HCT116 (cell line): ENCODE measurements around the gene RCBTB2. TPM values are rescaled to one million over a fixed set of nuclear protein-coding genes. Genes with fewer than 3 reads are reported as not detected.

ENCODE experiments used
- ATAC-seq: fragments of 200-7000 bp; cut with Tn5 transposase; 2 replicates; pipeline ENCODE4 v1.9.1; 2020; ENCODE audit warnings: mild to moderate bottlenecking, moderate library complexity
- BruUV-seq: library from RNA; stranded (reverse); fragments of 400-500 nt; replicated peaks from 2 replicates; lab custom pipeline; 2021; lab: Mats Ljungman, UMichigan
- CTCF ChIA-PET: fragments of 300-600 bp; sonication (Branson Sonifier 250); formaldehyde crosslinking; loops from one replicate; lab custom pipeline; 2021; ENCODE audit warnings: antibody characterized with exemption; lab: Charles Lee
- POLR2A ChIA-PET: fragments of 300-600, 350-600 bp; sonication (Branson Sonifier 250); formaldehyde crosslinking; loops from one replicate; lab custom pipeline; 2021; ENCODE audit warnings: antibody characterized with exemption; lab: Charles Lee
- RAD21 ChIA-PET, 2 experiments: fragments of 300-600 bp; sonication (Branson Sonifier 250); formaldehyde crosslinking; loops; one replicate each; lab custom pipeline; 2023; ENCODE audit warnings: low total read pairs in 2 of 2; ENCODE audit not compliant: uncharacterized antibody in 2 of 2, unreplicated experiment in 2 of 2, low non-redundant PET in 1 of 2; lab: Charles Lee
- DNase-seq: peaks from one replicate; pipeline ENCODE4 v3.0.0-alpha.2; 2010; ENCODE audit warnings: low read depth, low spot score
- H2AFZ ChIP-seq: fragments of 200-600 bp; shearing (Covaris generic), sonication (generic); 2 replicates; pipeline ENCODE4 v1.6.1; 2017; ENCODE audit warnings: low read depth, mixed run types, mixed read lengths, antibody characterized with exemption, low read length; ENCODE audit not compliant: poor library complexity, severe bottlenecking
- H3K27ac ChIP-seq: 2 replicates; pipeline ENCODE4 v1.5.1; 2012; ENCODE audit warnings: low read depth, low read length
- H3K27me3 ChIP-seq: fragments of 200-600 bp; sonication (generic); 2 replicates; pipeline ENCODE4 v1.6.1; 2016; ENCODE audit warnings: mixed run types, low read length, mixed read lengths; ENCODE audit not compliant: insufficient read depth
- H3K36me3 ChIP-seq, 2 experiments: fragments of 200-500 bp in 1 of 2; fragments of 200-600 bp in 1 of 2; sonication (Bioruptor generic) in 1 of 2; sonication (generic) in 1 of 2; 2 replicates each; pipeline versions ENCODE4 v1.5.1 to v1.6.1; 2014 to 2016; ENCODE audit warnings: low read length in 2 of 2, inconsistent platforms in 1 of 2, mixed read lengths in 1 of 2, mixed run types in 1 of 2; ENCODE audit not compliant: insufficient read depth in 2 of 2, control insufficient read depth in 1 of 2
- H3K4me1 ChIP-seq, 2 experiments: fragments of 200-600 bp in 1 of 2; sonication (generic) in 1 of 2; 2 replicates each; pipeline versions ENCODE4 v1.5.1 to v1.6.1; 2012 to 2017; ENCODE audit warnings: low read length in 2 of 2, inconsistent platforms in 1 of 2, mild to moderate bottlenecking in 1 of 2, mixed read lengths in 1 of 2, mixed run types in 1 of 2, moderate library complexity in 1 of 2; ENCODE audit not compliant: insufficient read depth in 2 of 2, control insufficient read depth in 1 of 2
- H3K4me2 ChIP-seq: fragments of 200-600 bp; sonication (generic); 2 replicates; pipeline ENCODE4 v1.6.1; 2017; ENCODE audit warnings: mixed run types, low read length, mixed read lengths
- H3K4me3 ChIP-seq, 2 experiments: fragments of 200-600 bp in 1 of 2; sonication (generic) in 1 of 2; replicated peaks in 1 of 2; 2 replicates each; pipeline ENCODE4 v1.5.1; 2011 to 2016; ENCODE audit warnings: low read length in 2 of 2, control low read depth in 1 of 2, low read depth in 1 of 2, mild to moderate bottlenecking in 1 of 2, mixed read lengths in 1 of 2, mixed run types in 1 of 2
- H3K79me2 ChIP-seq: fragments of 200-600 bp; sonication (generic); 2 replicates; pipeline ENCODE4 v1.6.1; 2017; ENCODE audit warnings: mild to moderate bottlenecking, mixed run types, low read length, moderate library complexity, mixed read lengths; ENCODE audit not compliant: insufficient read depth
- H3K9ac ChIP-seq: fragments of 200-600 bp; sonication (generic); 2 replicates; pipeline ENCODE4 v1.6.1; 2016; ENCODE audit warnings: low read length, mixed read lengths
- H3K9me2 ChIP-seq: fragments of 200-600 bp; sonication (generic), shearing (Covaris generic); 2 replicates; pipeline ENCODE4 v1.6.1; 2017; ENCODE audit warnings: mixed run types, mild to moderate bottlenecking, moderate library complexity; ENCODE audit not compliant: insufficient read depth
- H3K9me3 ChIP-seq, 2 experiments: fragments of 200-500 bp in 1 of 2; fragments of 200-600 bp in 1 of 2; sonication (Bioruptor generic) in 1 of 2; sonication (generic) in 1 of 2; 2 replicates each; pipeline ENCODE4 v1.6.1; 2014 to 2017; ENCODE audit warnings: low read length in 2 of 2, mixed read lengths in 2 of 2, inconsistent platforms in 1 of 2, low read depth in 1 of 2, mild to moderate bottlenecking in 1 of 2, mixed run types in 1 of 2, moderate library complexity in 1 of 2; ENCODE audit not compliant: control insufficient read depth in 1 of 2, insufficient read depth in 1 of 2
- H4K20me1 ChIP-seq: fragments of 200-600 bp; sonication (generic), shearing (Covaris generic); 2 replicates; pipeline ENCODE4 v1.6.1; 2017; ENCODE audit warnings: mixed run types, mild to moderate bottlenecking, moderate library complexity; ENCODE audit not compliant: insufficient read depth
- CBX3 ChIP-seq: IDR thresholded peaks from 2 replicates; pipeline ENCODE4 v1.6.1; 2012; ENCODE audit warnings: low read depth
- EGR1 ChIP-seq: IDR thresholded peaks from 2 replicates; pipeline ENCODE4 v1.6.1; 2012; ENCODE audit warnings: low read depth
- EZH2 ChIP-seq: fragments of 200-600 bp; sonication (generic); IDR thresholded peaks from 2 replicates; pipeline ENCODE4 v1.6.1; 2017; ENCODE audit warnings: antibody characterized with exemption, mixed run types
- FOSL1 ChIP-seq: IDR thresholded peaks from 2 replicates; pipeline ENCODE4 v1.6.1; 2012; ENCODE audit warnings: low read depth
- MAX ChIP-seq: IDR thresholded peaks from 2 replicates; pipeline ENCODE4 v1.6.1; 2012
- POLR2A ChIP-seq: IDR thresholded peaks from 2 replicates; pipeline ENCODE4 v1.7.0; 2011; ENCODE audit warnings: borderline replicate concordance; ENCODE audit not compliant: insufficient read depth, insufficient read length; ENCODE audit errors: extremely low read depth
- POLR2AphosphoS5 ChIP-seq: IDR thresholded peaks from 2 replicates; pipeline ENCODE4 v1.6.1; 2011; ENCODE audit warnings: mild to moderate bottlenecking, low read depth, low read length, moderate library complexity
- RAD21 ChIP-seq: IDR thresholded peaks from 2 replicates; pipeline ENCODE4 v1.6.1; 2012; ENCODE audit warnings: low read depth, mild to moderate bottlenecking
- SP1 ChIP-seq: IDR thresholded peaks from 2 replicates; pipeline ENCODE4 v1.6.1; 2012; ENCODE audit warnings: low read depth
- TCF7L2 ChIP-seq: IDR thresholded peaks from 2 replicates; pipeline ENCODE4 v1.7.0; 2011; ENCODE audit warnings: borderline replicate concordance, inconsistent platforms; ENCODE audit not compliant: insufficient read depth, insufficient read length; ENCODE audit errors: extremely low read depth
- YY1 ChIP-seq: IDR thresholded peaks from 2 replicates; pipeline ENCODE4 v1.6.1; 2011; ENCODE audit warnings: low read length, low read depth, moderate library complexity, mild to moderate bottlenecking; ENCODE audit not compliant: insufficient replicate concordance; ENCODE audit errors: extremely low read depth
- ZFX ChIP-seq: fragments of 450-650 bp; IDR thresholded peaks from 2 replicates; pipeline ENCODE4 v1.6.1; 2017
- intact Hi-C: fragments of 100-400 bp; cut with micrococcal nuclease; formaldehyde crosslinking; loops from 2 replicates; pipeline ENCODE4 v1.10.0; 2022
- total RNA-seq: library from RNA; stranded (reverse); gene quantifications from one replicate; pipeline ENCODE4 v1.2.1, GENCODE V29; 2021; ENCODE audit not compliant: unreplicated experiment
- TF ChIP-seq, protein P1 (sequence below): IDR thresholded peaks from 2 replicates; pipeline ENCODE4 v1.6.1; 2011; ENCODE audit warnings: mild to moderate bottlenecking, low read length, moderate library complexity; ENCODE audit not compliant: insufficient replicate concordance; ENCODE audit errors: extremely low read depth

Gene RCBTB2
- total RNA-seq, 1 experiment from 2014 or later, result 1.3 TPM

DNA sequence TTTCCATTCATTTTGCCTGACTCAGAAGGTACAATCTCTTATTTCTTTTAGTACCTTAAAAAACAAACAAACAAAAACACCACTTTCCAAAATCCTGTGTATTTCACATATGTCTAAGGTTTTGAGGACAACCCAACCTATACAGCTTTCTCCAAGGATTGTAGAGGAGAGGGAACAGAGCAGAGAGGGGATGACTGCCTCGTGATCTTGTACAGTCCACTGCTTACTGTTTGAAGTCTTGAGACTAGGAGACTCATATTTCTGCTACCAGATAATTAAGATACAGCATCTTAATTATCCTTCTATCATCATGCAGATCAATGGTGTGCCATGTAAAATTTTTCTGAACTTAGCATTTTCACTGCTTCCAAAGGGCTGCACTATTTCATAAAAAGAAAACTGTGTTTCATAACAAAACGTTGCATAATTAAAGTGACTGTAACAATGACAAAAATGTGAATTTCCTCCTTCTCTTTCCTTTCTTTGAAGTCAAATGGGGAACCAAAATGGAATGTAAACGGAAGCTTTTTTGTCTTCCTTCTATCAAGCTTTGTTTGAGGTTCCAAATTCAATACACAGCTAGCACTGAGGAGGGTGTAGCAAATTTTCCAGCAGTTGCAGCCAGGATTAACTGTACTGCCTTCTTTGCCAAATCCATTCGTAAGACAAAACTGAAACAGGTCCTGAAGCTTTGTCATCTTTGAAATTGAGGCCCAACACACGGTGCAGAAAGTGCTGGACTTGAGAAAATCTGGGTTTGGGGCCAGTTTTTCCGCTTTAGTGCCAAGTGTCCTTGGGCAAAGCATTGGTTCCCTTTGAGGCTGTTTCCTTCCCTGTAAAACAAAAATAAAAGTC, 34.9 kb upstream of the RCBTB2 start:
- BruUV-seq, result no TSS peak
- no peak overlapping the region for H3K4me3 ChIP-seq
- TF ChIP-seq MAX (no peak), EZH2 (no peak), TCF7L2 (no peak), RAD21 (no peak), POLR2AphosphoS5 (no peak)
- no peaks in the 10 kb centered on the region for H3K27me3 ChIP-seq
- POLR2A ChIA-PET, result no interaction called here
- intact Hi-C loops, result no loop called here
- no peaks in the 10 kb centered on the region for H3K9me2 ChIP-seq
- H3K27ac ChIP-seq, result no peak overlapping the region
- H3K36me3 ChIP-seq, result no peaks in the 10 kb centered on the region
- DNase-seq, result no peak
- no peaks in the 10 kb centered on the region for H4K20me1 ChIP-seq
- CTCF ChIA-PET, result interaction anchor here (1.3 kb wide), 1 partner anchor 11 kb away, joined by 3 read pairs; no protein-coding TSS in a partner anchor
- H3K9me3 ChIP-seq, result no peaks in the 10 kb centered on the region
- H3K4me2 ChIP-seq, result no peak overlapping the region
- H3K9ac ChIP-seq, result no peak overlapping the region
- no peak for ATAC-seq
- H3K4me1 ChIP-seq, result no peaks in the 10 kb centered on the region
- RAD21 ChIA-PET, result no interaction called here
- no peak overlapping the region for H2AFZ ChIP-seq
- H3K79me2 ChIP-seq, result no peaks in the 10 kb centered on the region

DNA sequence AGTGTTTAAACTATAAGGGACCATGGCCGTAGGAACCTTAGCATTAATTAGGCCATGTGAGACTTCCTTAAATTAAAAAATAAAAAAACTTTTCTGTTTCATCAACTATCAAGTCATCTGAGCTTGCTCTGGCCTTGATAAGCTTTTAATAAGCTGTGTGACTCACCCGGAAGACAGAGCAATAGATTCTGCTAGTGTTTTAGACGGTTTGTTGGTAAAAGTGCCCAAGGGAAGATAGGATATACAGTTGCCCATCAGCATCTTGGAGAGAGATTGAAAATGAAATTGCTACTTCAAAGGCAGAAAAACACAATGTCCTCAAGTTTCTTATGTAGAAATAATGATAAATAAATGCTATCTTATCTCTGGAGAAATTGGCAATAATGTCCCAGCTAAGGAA, 31.2 kb upstream of the RCBTB2 start:
- ATAC-seq, result no peak
- H3K4me2 ChIP-seq, result no peak overlapping the region
- intact Hi-C loops, result no loop called here
- TF ChIP-seq POLR2AphosphoS5, result no peak
- TF ChIP-seq SP1, result no peak
- TF ChIP-seq ZFX, result no peak
- TF ChIP-seq, protein P1, sequence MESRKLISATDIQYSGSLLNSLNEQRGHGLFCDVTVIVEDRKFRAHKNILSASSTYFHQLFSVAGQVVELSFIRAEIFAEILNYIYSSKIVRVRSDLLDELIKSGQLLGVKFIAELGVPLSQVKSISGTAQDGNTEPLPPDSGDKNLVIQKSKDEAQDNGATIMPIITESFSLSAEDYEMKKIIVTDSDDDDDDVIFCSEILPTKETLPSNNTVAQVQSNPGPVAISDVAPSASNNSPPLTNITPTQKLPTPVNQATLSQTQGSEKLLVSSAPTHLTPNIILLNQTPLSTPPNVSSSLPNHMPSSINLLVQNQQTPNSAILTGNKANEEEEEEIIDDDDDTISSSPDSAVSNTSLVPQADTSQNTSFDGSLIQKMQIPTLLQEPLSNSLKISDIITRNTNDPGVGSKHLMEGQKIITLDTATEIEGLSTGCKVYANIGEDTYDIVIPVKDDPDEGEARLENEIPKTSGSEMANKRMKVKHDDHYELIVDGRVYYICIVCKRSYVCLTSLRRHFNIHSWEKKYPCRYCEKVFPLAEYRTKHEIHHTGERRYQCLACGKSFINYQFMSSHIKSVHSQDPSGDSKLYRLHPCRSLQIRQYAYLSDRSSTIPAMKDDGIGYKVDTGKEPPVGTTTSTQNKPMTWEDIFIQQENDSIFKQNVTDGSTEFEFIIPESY, result no peak
- TF ChIP-seq YY1, result no peak
- no peak for TF ChIP-seq RAD21
- no peak for TF ChIP-seq FOSL1
- TF ChIP-seq EGR1, result no peak
- TF ChIP-seq POLR2A, result no peak
- no peak for TF ChIP-seq CBX3
- TF ChIP-seq, all 23 proteins: peak for 0
- H3K9me3 ChIP-seq, result no peaks in the 10 kb centered on the region
- H3K27ac ChIP-seq, result no peak overlapping the region
- no peaks in the 10 kb centered on the region for H3K36me3 ChIP-seq
- DNase-seq, result no peak
- H3K9me2 ChIP-seq, result no peaks in the 10 kb centered on the region
- H3K79me2 ChIP-seq, result no peaks in the 10 kb centered on the region
- H3K4me1 ChIP-seq, result no peaks in the 10 kb centered on the region
- no peaks in the 10 kb centered on the region for H3K27me3 ChIP-seq
- ChIA-PET POLR2A (no interaction called here), CTCF (interaction anchor here (1.0 kb wide), 1 partner anchor 16 kb away, joined by 4 read pairs; no protein-coding TSS in a partner anchor), RAD21 (no interaction called here)
- H4K20me1 ChIP-seq, result no peaks in the 10 kb centered on the region
- no TSS peak for BruUV-seq
- H3K4me3 ChIP-seq, result no peak overlapping the region
- no peak overlapping the region for H3K9ac ChIP-seq
- no peak overlapping the region for H2AFZ ChIP-seq
